Activated naive CD4-positive, alpha-beta T cell treated with anti-CD3 and anti-CD28 coated beads, Interleukin-2, amount 10 ng/mL, durations not matched to agents 7 days and 5 days (primary cell): ENCODE results near the gene RPS16.
A peak's percentile ranks its signal among the peaks of the same experiment; 100 is the strongest.
"Not testable (repeated sequence)": the region's sequence is repeated elsewhere in the genome, so short reads cannot be mapped to it uniquely, and the experiment has no call there.

Experiments
- CTCF ChIA-PET: fragments of 350-600 bp; sonication (Branson Sonifier 250); formaldehyde crosslinking; loops from one replicate; lab custom pipeline; 2021; ENCODE audit warnings: antibody characterized with exemption; lab: Charles Lee
- DNase-seq: peaks from one replicate; pipeline ENCODE4 v3.0.0-alpha.2; 2020
- H3K27ac Mint-ChIP-seq: one replicate; pipeline ENCODE4 v1.8.0; 2021; ENCODE audit warnings: mild to moderate bottlenecking, moderate library complexity, mixed read lengths
- H3K27me3 Mint-ChIP-seq: one replicate; pipeline ENCODE4 v1.8.0; 2021; ENCODE audit warnings: mild to moderate bottlenecking, mixed read lengths
- H3K36me3 Mint-ChIP-seq: one replicate; pipeline ENCODE4 v1.8.0; 2021; ENCODE audit warnings: mixed read lengths
- H3K4me1 Mint-ChIP-seq: one replicate; pipeline ENCODE4 v1.8.0; 2021; ENCODE audit warnings: mixed read lengths
- H3K4me3 Mint-ChIP-seq: one replicate; pipeline ENCODE4 v1.8.0; 2021; ENCODE audit warnings: mild to moderate bottlenecking, moderate library complexity, mixed read lengths
- H3K9me3 Mint-ChIP-seq: one replicate; pipeline ENCODE4 v1.8.0; 2021; ENCODE audit warnings: mixed read lengths

The RPS16 gene

DNA sequence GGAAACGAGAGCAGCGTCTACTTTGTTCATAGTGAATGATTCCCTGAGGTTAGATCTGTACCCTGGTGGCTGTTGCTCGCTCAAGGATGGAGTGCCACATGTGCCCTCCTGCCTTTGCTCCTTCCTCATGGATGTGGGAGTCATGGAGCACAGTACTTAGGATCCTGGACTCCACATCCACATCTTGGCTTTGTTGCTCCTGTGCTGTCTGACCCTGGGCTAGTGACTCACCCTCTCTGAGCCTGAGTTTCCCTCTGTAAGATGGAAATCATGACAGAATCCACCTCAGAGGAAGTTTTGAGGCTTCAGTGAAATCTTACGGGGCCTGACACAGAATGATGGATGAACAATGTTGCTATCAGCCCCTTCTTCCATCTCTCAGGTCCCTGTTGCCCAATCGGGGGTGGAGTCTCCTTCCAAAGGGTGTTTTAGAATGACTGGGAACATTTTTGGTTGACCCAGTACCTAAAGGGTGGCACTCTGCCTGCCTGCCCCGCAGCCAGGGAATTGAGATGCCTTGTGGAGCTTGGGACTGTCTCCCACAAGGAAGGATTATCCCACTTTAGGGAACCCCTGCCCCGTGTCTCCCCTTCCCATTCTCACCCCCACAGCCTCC lies 35.1 kb upstream of the RPS16 start:
- Mint-ChIP-seq H3K27me3 (no peaks in the 10 kb centered on the region), H3K4me1 (no peaks in the 10 kb centered on the region), H3K4me3 (no peak overlapping the region), H3K27ac (peak overlapping the region; percentile 12), H3K36me3 (peaks cover 74% of the 10 kb centered on the region), H3K9me3 (no peaks in the 10 kb centered on the region)
- CTCF ChIA-PET = no interaction called here
- DNase-seq = no peak

DNA sequence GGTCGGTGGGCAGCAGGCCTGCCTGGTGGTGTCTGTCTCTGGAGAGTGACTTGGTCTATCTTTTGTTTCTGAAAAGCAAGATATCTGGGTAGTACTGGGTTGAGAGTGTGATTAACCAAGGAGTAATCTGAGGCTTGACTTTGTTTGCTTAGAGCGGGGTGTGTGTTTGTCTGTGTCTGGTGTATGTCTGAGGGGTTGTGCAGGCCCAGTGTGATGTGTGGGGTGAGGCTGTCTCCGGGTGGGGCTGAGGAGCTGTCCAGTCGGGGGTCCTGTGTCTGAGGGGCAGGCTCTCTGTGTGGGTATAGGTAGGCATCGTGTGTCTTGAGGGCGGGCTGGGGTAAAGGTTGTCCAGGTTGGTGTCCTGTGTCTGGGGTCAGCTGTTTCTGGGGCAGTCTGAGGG lies 33.8 kb upstream of the RPS16 start:
- Mint-ChIP-seq H3K9me3 (no peaks in the 10 kb centered on the region), H3K4me1 (no peaks in the 10 kb centered on the region), H3K27me3 (no peaks in the 10 kb centered on the region), H3K27ac (no peak overlapping the region), H3K4me3 (no peak overlapping the region), H3K36me3 (peaks cover 75% of the 10 kb centered on the region)
- CTCF ChIA-PET = no interaction called here
- DNase-seq = no peak

DNA sequence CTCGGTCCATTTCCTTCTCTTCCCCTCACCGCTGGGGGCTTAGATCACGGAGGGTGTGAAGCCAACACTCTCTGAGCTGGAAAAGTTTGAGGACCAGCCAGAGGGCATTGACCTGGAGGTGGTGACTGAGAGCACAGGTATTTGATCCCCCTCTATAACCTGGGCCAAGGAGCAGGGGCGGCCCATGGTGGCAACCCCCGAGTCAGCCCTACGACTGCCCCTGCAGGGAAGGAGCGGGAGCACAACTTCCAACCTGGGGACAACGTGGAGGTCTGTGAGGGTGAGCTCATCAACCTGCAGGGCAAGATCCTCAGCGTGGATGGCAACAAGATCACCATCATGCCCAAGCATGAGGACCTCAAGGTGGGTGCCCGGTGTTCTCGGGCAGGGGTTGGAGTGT lies 33.3 kb upstream of the RPS16 start:
- no peaks in the 10 kb centered on the region for H3K4me1 Mint-ChIP-seq

DNA sequence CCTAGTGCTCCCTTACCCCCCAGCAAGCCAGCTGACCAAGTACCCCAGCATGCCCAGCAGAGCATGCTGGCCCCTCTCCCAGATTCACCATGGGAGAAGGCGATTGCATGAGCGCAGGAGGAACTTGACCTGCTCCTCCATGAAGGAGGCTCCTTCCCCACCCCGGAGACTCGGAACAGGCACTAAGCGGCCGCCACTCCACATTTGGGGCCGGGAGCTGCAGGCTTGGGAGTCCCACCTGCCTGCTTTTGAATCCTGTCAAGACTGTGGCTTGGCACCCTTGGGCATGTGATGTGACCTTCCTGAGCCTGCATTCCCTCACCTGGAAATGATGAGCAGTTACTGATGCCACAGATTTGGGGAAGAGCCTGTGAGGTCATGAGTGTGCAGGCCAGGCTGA lies 32.2 kb upstream of the RPS16 start:
- Mint-ChIP-seq H3K4me1 (no peaks in the 10 kb centered on the region), H3K36me3 (peaks cover 64% of the 10 kb centered on the region), H3K9me3 (no peaks in the 10 kb centered on the region), H3K27ac (no peak overlapping the region), H3K27me3 (no peaks in the 10 kb centered on the region), H3K4me3 (no peak overlapping the region)
- CTCF ChIA-PET = no interaction called here
- DNase-seq = no peak

More for the DNA sequence above, 33.3 kb upstream of the RPS16 start:
- Mint-ChIP-seq H3K36me3 (peaks cover 70% of the 10 kb centered on the region), H3K27me3 (no peaks in the 10 kb centered on the region), H3K4me3 (no peak overlapping the region), H3K27ac (no peak overlapping the region), H3K9me3 (no peaks in the 10 kb centered on the region)
- DNase-seq = no peak
- CTCF ChIA-PET = no interaction called here

DNA sequence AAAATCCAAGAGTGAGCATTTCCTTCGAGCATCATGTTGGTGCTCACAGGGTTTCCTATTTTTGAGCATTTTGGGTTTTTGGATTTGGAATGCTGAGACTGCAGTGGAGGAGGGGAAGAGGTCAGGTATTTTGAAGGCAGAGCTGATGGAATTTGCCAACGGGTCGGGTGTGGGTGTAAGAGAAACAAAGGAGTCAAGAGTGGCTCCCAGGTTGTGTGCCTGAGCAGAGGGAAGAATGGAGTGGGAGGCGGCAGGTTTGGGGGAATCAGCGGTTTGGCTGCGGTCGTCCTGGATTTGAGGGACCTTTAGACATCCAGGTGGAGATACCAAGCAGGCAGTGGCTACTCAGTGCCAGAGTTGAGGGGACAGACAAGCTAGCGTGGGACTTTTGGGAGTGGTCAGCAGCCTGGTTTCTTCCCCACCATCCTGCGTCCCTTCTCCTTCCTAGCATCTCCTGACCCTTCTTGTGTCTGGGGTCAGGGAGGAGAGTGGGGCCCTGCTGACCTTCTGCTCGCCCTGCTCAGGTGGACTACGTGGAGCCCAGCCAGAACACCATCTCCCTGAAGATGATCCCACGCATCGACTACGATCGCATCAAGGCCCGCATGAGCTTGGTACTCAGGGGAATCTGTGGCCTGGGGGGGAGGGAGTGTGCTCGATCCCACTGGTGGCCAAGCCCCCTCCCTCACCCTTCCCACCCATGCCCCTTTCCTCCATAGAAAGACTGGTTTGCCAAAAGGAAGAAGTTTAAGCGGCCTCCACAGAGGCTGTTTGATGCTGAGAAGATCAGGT lies 30.4 kb upstream of the RPS16 start:
- no peaks in the 10 kb centered on the region for H3K9me3 Mint-ChIP-seq
- no peak overlapping the region for H3K4me3 Mint-ChIP-seq
- CTCF ChIA-PET = interaction anchor here (0.7 kb wide), 1 partner anchor 8 kb away, joined by 3 read pairs; no protein-coding TSS in a partner anchor
- no peak for DNase-seq
- H3K4me1 Mint-ChIP-seq = no peaks in the 10 kb centered on the region
- no peak overlapping the region for H3K27ac Mint-ChIP-seq
- H3K36me3 Mint-ChIP-seq = peaks cover 58% of the 10 kb centered on the region
- H3K27me3 Mint-ChIP-seq = no peaks in the 10 kb centered on the region

DNA sequence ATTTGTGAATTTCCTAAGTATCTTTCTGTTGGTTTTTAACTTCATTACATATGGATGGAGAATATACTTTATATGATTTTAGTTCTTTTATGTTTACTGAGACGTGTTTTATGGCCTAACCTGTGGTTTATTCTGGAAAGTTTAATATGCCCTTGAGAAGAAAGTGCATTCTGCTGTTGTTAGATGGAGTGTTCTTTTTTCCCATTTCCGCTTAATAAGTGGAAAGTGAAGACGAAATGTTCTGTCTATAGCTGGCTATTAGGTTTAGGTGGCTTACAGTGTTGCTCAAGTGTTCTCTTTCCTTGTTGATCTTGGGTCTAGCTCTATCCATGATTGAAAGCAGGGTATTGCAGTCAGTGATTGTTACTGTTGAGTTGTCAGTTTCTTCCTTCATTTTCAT lies 27.7 kb upstream of the RPS16 start:
- H3K4me3 Mint-ChIP-seq = no peak overlapping the region
- H3K27ac Mint-ChIP-seq = peak overlapping the region; percentile 44
- CTCF ChIA-PET = interaction anchor here (0.9 kb wide), 1 partner anchor 22 kb away, joined by 3 read pairs; no protein-coding TSS in a partner anchor
- H3K9me3 Mint-ChIP-seq = no peaks in the 10 kb centered on the region
- peaks cover 53% of the 10 kb centered on the region for H3K36me3 Mint-ChIP-seq
- H3K4me1 Mint-ChIP-seq = no peaks in the 10 kb centered on the region
- H3K27me3 Mint-ChIP-seq = no peaks in the 10 kb centered on the region
- no peak for DNase-seq

DNA sequence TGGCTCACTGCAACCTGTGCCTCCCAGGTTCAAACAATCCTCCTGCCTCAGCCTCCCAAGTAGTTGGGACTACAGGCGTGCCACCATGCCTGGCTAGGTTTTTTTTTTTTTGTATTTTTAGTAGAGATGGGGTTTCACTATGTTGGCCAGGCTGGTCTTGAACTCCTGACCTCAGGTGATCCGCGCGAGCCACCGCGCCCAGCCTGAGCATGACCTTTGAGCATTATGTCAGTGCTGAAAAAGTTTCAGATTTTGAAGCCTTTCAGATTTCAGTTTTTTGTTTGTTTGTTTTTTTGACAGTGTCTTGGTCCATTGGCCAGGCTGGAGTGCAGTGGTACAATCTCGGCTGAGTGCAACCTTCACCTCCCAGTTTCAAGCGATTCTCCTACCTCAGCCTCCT lies 15.5 kb upstream of the RPS16 start:
- H3K27me3 Mint-ChIP-seq, CTCF ChIA-PET: not testable (repeated sequence)
- peaks cover 54% of the 10 kb centered on the region for H3K36me3 Mint-ChIP-seq

DNA sequence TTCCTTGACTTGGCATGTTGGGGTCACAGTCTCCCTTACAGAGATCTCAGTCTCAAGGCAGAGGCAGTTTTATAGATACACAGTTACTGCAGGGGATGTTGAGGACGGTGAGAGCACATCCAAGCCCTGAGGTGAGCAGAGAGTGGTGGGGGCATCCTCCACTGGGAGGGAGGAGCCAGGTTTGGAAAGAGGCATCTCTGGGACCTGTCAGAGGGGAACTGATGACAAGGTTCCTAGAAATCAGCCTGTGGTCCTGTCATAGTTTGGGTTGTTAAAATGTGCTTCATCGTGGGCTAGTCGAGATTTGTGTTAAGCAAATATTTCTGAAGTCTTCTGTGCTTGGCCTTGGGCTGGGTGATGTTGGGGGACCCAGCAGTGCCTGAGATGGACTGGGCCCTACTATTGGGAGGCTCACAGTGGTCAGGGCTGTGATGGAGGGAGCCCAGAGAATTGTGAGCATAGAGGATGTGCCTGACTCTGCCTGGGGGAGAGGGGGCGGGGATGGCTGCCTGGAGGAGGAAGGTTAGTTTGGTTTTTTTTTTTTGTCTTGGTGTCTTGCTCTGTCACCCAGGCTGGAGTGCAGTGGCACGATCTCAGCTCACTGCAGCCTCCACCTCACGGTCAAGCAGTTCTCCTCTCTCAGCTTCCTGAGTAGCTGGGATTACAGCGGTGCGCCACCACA lies 13.5 kb upstream of the RPS16 start:
- Mint-ChIP-seq H3K36me3 (peaks cover 60% of the 10 kb centered on the region), H3K4me1 (peaks cover 64% of the 10 kb centered on the region), H3K27me3 (no peaks in the 10 kb centered on the region), H3K4me3 (peak overlapping the region; percentile 7), H3K27ac (peak overlapping the region; percentile 81), H3K9me3 (no peaks in the 10 kb centered on the region)
- CTCF ChIA-PET = interaction anchor here (1.7 kb wide), 1 partner anchor 8 kb away, joined by 5 read pairs; no protein-coding TSS in a partner anchor
- no peak for DNase-seq

More for the DNA sequence above, 15.5 kb upstream of the RPS16 start:
- H3K4me3 Mint-ChIP-seq, H3K27ac Mint-ChIP-seq, H3K9me3 Mint-ChIP-seq, DNase-seq: not testable (repeated sequence)
- peaks cover 54% of the 10 kb centered on the region for H3K4me1 Mint-ChIP-seq

DNA sequence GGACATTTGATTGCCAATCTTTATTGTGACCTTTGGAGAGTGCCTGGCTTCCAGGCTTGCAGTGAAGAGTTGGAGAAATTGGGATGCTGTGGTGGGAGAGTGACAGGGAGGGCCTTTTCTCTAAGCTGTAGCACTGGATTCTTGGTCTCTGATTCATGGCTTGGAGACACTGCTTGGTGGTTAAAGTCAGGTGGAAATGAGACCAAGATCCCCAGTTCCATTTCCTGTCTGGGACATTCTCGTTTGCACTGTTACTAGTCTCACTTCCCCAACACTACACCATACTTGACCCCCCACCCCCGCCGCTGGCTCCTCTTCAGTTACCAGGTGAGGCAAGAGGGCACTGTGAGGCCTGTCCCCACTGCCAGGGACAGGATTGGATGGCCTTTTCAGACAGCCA lies 12.5 kb upstream of the RPS16 start:
- Mint-ChIP-seq H3K9me3 (no peaks in the 10 kb centered on the region), H3K36me3 (peaks cover 53% of the 10 kb centered on the region), H3K27me3 (no peaks in the 10 kb centered on the region), H3K4me1 (peaks cover 64% of the 10 kb centered on the region), H3K27ac (peak overlapping the region; percentile 93), H3K4me3 (peak overlapping the region; percentile 86)
- peak; percentile 39 for DNase-seq
- CTCF ChIA-PET = no interaction called here

DNA sequence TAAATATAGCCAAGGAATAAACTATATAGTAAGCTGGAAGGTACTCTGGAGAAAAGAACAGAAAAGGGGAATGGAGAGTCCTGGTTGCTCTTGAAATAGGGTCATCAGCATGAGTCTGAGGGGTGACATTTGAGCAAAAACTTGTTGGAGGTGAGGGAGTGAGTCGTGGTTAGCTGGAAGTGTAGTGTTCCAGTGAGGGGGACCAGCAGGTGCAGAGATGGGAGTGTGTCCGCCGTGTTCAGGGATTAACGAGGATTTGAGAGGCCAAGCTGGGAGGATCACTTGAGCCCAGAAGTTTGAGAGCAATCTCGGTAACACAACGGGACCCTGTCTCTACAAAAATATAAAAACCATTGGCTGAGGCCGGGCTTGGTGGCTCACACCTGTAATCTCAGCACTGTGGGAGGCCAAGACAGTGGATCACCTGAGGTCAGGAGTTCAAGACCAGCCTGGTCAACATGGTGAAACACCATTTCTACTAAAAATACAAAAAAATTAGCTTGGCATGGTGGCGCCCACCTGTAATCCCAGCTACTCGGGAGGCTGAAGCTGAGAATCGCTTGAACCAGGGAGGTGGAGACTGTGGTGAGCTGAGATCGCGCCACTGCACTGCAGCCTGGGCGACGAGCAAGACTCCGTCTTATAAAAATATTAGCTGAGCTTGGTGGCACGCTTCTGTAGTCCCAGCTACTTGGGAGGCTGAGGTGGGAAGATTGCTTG lies 10.8 kb upstream of the RPS16 start:
- no peaks in the 10 kb centered on the region for H3K9me3 Mint-ChIP-seq
- H3K4me1 Mint-ChIP-seq = peaks cover 55% of the 10 kb centered on the region
- H3K36me3 Mint-ChIP-seq = peaks cover 37% of the 10 kb centered on the region
- no peaks in the 10 kb centered on the region for H3K27me3 Mint-ChIP-seq
- H3K27ac Mint-ChIP-seq = peak overlapping the region; percentile 93
- peak overlapping the region; percentile 86 for H3K4me3 Mint-ChIP-seq
- DNase-seq = no peak
- CTCF ChIA-PET = interaction anchor here (1.3 kb wide), 1 partner anchor 86 kb away, joined by 5 read pairs; the partner anchor contains the start of gene EID2B

DNA sequence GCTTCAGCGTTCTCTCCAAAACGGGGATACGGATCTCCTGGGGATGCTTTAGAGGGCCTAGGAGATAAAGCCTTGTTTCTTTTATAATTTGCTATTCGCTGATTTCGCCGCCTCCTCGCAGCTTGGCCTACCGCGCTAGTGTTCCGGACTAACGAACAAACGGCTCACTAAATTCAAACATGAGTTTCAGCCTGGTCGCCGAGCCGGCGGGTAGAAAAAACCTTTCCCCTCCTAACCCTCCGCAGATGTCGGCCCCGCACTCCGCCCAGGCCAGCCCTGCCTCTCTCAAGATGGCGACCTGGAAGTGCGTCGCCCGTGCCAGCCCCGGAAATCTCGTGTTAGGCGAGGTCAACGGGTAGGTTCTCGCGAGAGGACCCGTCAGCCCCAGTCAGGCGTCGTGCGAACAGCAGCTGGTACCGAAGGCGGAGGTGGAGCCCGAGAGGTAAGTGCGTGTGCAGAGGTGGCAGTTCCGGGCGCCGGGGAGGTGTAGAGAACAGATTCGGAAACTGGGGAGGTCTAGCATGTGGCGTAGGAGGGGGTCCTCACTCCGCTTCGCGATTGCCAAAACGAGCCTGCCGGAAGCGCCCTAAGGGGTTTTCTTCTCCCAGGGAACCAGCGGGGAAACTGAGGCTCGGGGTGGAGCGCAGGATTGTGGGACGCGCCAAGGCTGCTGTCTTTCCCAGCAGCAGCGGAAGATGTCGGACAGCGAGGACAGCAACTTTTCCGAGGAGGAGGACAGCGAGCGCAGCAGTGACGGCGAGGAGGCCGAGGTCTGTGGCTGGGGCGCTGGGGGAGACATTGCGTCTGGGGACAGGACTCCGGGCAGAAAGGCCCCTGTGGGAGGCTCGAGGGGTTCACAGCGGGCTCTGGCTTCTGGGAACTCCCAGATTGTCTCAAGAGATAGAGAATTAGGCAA lies 9.7 kb upstream of the RPS16 start, which contains the start of gene SUPT5H:
SUPT5H (plus strand) TSS at position 387 of the 916 bp plus-strand sequence; CDS start at position 696, 309 bp downstream.
- Mint-ChIP-seq H3K27me3 (no peaks in the 10 kb centered on the region), H3K36me3 (peaks cover 34% of the 10 kb centered on the region), H3K4me1 (peaks cover 54% of the 10 kb centered on the region), H3K9me3 (no peaks in the 10 kb centered on the region), H3K27ac (peak within 1 kb of the TSS; percentile 93), H3K4me3 (peak within 1 kb of the TSS; percentile 86)
- DNase-seq = peak; percentile 99
- CTCF ChIA-PET = interaction anchor here (0.6 to 1.3 kb wide), 2 partner anchors 88 to 635 kb away, joined by 3 to 5 read pairs; partner anchors contain the start of gene EID2B

DNA sequence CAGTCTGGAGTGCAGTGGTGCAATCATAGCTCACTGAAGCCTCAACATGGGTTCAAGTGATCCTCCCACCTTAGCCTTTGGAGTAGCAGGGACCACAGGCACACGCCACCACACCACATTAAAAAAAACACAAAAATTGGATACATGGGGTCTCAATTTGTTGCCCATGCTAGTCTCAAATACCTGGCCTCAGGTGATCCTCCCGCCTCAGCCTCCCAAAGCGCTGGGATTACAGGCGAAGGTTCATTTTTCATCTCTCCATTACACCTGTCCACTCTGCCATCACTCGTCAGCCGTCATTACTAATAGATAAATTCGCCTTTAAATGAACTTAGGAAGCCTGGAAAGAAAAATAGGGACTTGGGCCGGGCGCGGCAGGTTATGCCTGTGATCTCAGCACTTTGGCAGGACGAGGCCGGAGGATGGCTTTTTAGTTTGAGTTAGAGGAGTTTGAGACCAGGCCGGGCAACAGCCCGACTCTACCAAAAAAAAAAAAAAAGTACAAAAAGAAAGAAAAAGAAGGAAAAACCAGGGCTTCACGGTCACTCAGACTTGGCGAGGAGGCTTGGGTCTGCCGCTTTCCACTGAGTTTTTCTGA lies 8.9 kb upstream of the RPS16 start:
- H3K9me3 Mint-ChIP-seq = no peaks in the 10 kb centered on the region

More for the DNA sequence above, 8.9 kb upstream of the RPS16 start:
- no peaks in the 10 kb centered on the region for H3K27me3 Mint-ChIP-seq
- H3K27ac Mint-ChIP-seq = peak overlapping the region; percentile 93
- peaks cover 34% of the 10 kb centered on the region for H3K36me3 Mint-ChIP-seq
- H3K4me1 Mint-ChIP-seq = peaks cover 54% of the 10 kb centered on the region
- CTCF ChIA-PET = no interaction called here
- DNase-seq = no peak
- H3K4me3 Mint-ChIP-seq = peak overlapping the region; percentile 86
